WTC11 (cell line): ENCODE results near the gene NKAIN2. TPM values are rescaled to one million over a fixed set of nuclear protein-coding genes. Genes with fewer than 3 reads are reported as not detected.

ENCODE experiments used
- ATAC-seq: fragments of 200-7000 bp; cut with Tn5 transposase; 2 replicates; pipeline ENCODE4 v1.10.0; 2021; ENCODE audit warnings: mild to moderate bottlenecking, moderate library complexity
- CTCF ChIA-PET: fragments of 300-600 bp; sonication (Branson Sonifier 250); formaldehyde crosslinking; loops from one replicate; lab custom pipeline; 2021; ENCODE audit warnings: antibody characterized with exemption; lab: Charles Lee
- POLR2A ChIA-PET: fragments of 350-600 bp; sonication (Branson Sonifier 250); formaldehyde crosslinking; loops from one replicate; lab custom pipeline; 2021; ENCODE audit warnings: antibody characterized with exemption; lab: Charles Lee
- DNase-seq: peaks from one replicate; pipeline ENCODE4 v3.0.0; 2021; ENCODE audit warnings: low spot score
- H3K27ac Mint-ChIP-seq: 2 replicates; pipeline ENCODE4 v1.8.0; 2021; ENCODE audit warnings: mixed read lengths
- H3K27me3 Mint-ChIP-seq: 2 replicates; pipeline ENCODE4 v1.8.0; 2021; ENCODE audit warnings: low read depth, mild to moderate bottlenecking, moderate library complexity, mixed read lengths
- H3K36me3 Mint-ChIP-seq: 2 replicates; pipeline ENCODE4 v1.8.0; 2021; ENCODE audit warnings: mixed read lengths
- H3K4me1 Mint-ChIP-seq: 2 replicates; pipeline ENCODE4 v1.8.0; 2022; ENCODE audit warnings: mixed read lengths
- H3K4me3 Mint-ChIP-seq: 2 replicates; pipeline ENCODE4 v1.8.0; 2021; ENCODE audit warnings: mild to moderate bottlenecking, moderate library complexity, mixed read lengths
- H3K9me3 Mint-ChIP-seq: 2 replicates; pipeline ENCODE4 v1.8.0; 2021; ENCODE audit warnings: mixed read lengths
- ATF6 ChIP-seq: sonication (generic); formaldehyde crosslinking; IDR thresholded peaks from 2 replicates; pipeline ENCODE4 v1.8.1; 2023; ENCODE audit warnings: mild to moderate bottlenecking, missing genetic modification reagents
- CBFB ChIP-seq: sonication (generic); formaldehyde crosslinking; IDR thresholded peaks from 2 replicates; pipeline ENCODE4 v1.8.1; 2022; ENCODE audit warnings: mild to moderate bottlenecking, low read depth, missing genetic modification reagents
- CDX4 ChIP-seq: fragments of 250-450 bp; sonication (Bioruptor Pico); IDR thresholded peaks from 2 replicates; pipeline ENCODE4 v1.9.0; 2021; ENCODE audit warnings: moderate library complexity, mild to moderate bottlenecking, inconsistent platforms, borderline replicate concordance
- CREM ChIP-seq: sonication (generic); formaldehyde crosslinking; IDR thresholded peaks from 2 replicates; pipeline ENCODE4 v1.8.1; 2022; ENCODE audit warnings: mild to moderate bottlenecking, missing genetic modification reagents, moderate library complexity
- CTCF ChIP-seq: fragments of 200-600 bp; IDR thresholded peaks from 2 replicates; pipeline ENCODE4 v1.8.0; 2022; ENCODE audit warnings: antibody characterized with exemption
- FOXK1 ChIP-seq: sonication (generic); formaldehyde crosslinking; IDR thresholded peaks from 2 replicates; pipeline ENCODE4 v1.8.0; 2022; ENCODE audit warnings: mild to moderate bottlenecking, moderate library complexity, missing genetic modification reagents
- FOXP1 ChIP-seq: sonication (generic); formaldehyde crosslinking; IDR thresholded peaks from 2 replicates; pipeline ENCODE4 v1.8.0; 2022; ENCODE audit warnings: missing genetic modification reagents, mild to moderate bottlenecking, moderate library complexity, borderline replicate concordance
- KAT7 ChIP-seq: sonication (generic); formaldehyde crosslinking; IDR thresholded peaks from 2 replicates; pipeline ENCODE4 v1.8.1; 2023; ENCODE audit warnings: missing genetic modification reagents, mild to moderate bottlenecking, borderline replicate concordance
- MAX ChIP-seq: sonication (generic); formaldehyde crosslinking; IDR thresholded peaks from 2 replicates; pipeline ENCODE4 v1.8.0; 2022; ENCODE audit warnings: mild to moderate bottlenecking, missing genetic modification reagents
- NFATC4 ChIP-seq: fragments of 250-450 bp; sonication (Bioruptor Pico); IDR thresholded peaks from 2 replicates; pipeline ENCODE4 v1.9.0; 2021; ENCODE audit warnings: mild to moderate bottlenecking
- NFYB ChIP-seq: sonication (generic); formaldehyde crosslinking; conservative IDR thresholded peaks from 2 replicates; pipeline ENCODE4 v1.8.0; 2022; ENCODE audit warnings: low read depth, missing genetic modification reagents
- PRDM15 ChIP-seq: sonication (generic); formaldehyde crosslinking; IDR thresholded peaks from 2 replicates; pipeline ENCODE4 v1.8.0; 2022; ENCODE audit warnings: missing genetic modification reagents
- PRRX2 ChIP-seq: fragments of 250-450 bp; sonication (Bioruptor Pico); IDR thresholded peaks from 2 replicates; pipeline ENCODE4 v1.8.0; 2021; ENCODE audit warnings: mild to moderate bottlenecking
- RELA ChIP-seq: sonication (generic); formaldehyde crosslinking; IDR thresholded peaks from 2 replicates; pipeline ENCODE4 v1.8.1; 2022; ENCODE audit warnings: missing genetic modification reagents, mild to moderate bottlenecking, borderline replicate concordance
- SMAD4 ChIP-seq: sonication (generic); formaldehyde crosslinking; IDR thresholded peaks from 2 replicates; pipeline ENCODE4 v1.8.0; 2022; ENCODE audit warnings: mild to moderate bottlenecking, missing genetic modification reagents
- STAT6 ChIP-seq: sonication (generic); formaldehyde crosslinking; conservative IDR thresholded peaks from 2 replicates; pipeline ENCODE4 v1.8.1; 2023; ENCODE audit warnings: mild to moderate bottlenecking, low read depth, missing genetic modification reagents, moderate library complexity
- TEAD4 ChIP-seq: sonication (generic); formaldehyde crosslinking; IDR thresholded peaks from 2 replicates; pipeline ENCODE4 v1.8.0; 2022; ENCODE audit warnings: mild to moderate bottlenecking, missing genetic modification reagents
- USF1 ChIP-seq: sonication (generic); formaldehyde crosslinking; IDR thresholded peaks from 2 replicates; pipeline ENCODE4 v1.8.0; 2022; ENCODE audit warnings: mild to moderate bottlenecking, missing genetic modification reagents
- ZMAT4 ChIP-seq: fragments of 250-450 bp; sonication (Bioruptor Pico); IDR thresholded peaks from 2 replicates; pipeline ENCODE4 v1.9.0; 2021; ENCODE audit warnings: mild to moderate bottlenecking
- ZNF121 ChIP-seq: sonication (generic); formaldehyde crosslinking; IDR thresholded peaks from 2 replicates; pipeline ENCODE4 v1.8.0; 2023; ENCODE audit warnings: missing genetic modification reagents
- ZNF138 ChIP-seq: sonication (generic); formaldehyde crosslinking; conservative IDR thresholded peaks from 2 replicates; pipeline ENCODE4 v1.8.1; 2022; ENCODE audit warnings: mild to moderate bottlenecking, moderate library complexity, missing genetic modification reagents
- ZNF219 ChIP-seq: sonication (generic); formaldehyde crosslinking; IDR thresholded peaks from 2 replicates; pipeline ENCODE4 v1.8.0; 2023; ENCODE audit warnings: missing genetic modification reagents, mild to moderate bottlenecking, borderline replicate concordance
- total RNA-seq: library from RNA; stranded (reverse); gene quantifications from 3 replicates; pipeline ENCODE4 v1.2.3, GENCODE V29; 2021

The NKAIN2 gene
- total RNA-seq, 1 experiment from 2014 or later = 0.33 TPM

- TF ChIP-seq CDX4 (CRISPR knock-in tag) = no peak
- TF ChIP-seq ZNF138 (CRISPR knock-in tag) = no peak
Measured at GRCh38 chr6:123901436-123901835, 97.8 kb downstream of the NKAIN2 start (continued).

GRCh38 chr6:123902738-123903313 lies 99.2 kb downstream of the NKAIN2 start:
- POLR2A ChIA-PET = no interaction called here

GRCh38 chr6:123904228-123904627 lies 100.6 kb downstream of the NKAIN2 start:
- DNase-seq (no peak), ATAC-seq (no peak)
- ChIA-PET CTCF (no interaction called here), POLR2A (no interaction called here)
- Mint-ChIP-seq H3K36me3 (no peaks in the 10 kb centered on the region), H3K9me3 (no peaks in the 10 kb centered on the region), H3K4me1 (no peaks in the 10 kb centered on the region), H3K27me3 (no peaks in the 10 kb centered on the region), H3K4me3 (no peak overlapping the region), H3K27ac (no peak overlapping the region)
- no peak for TF ChIP-seq FOXP1 (CRISPR knock-in tag)
- TF ChIP-seq RELA (CRISPR knock-in tag) = no peak
- TF ChIP-seq STAT6 (CRISPR knock-in tag) = no peak
- TF ChIP-seq CTCF = no peak
- TF ChIP-seq MAX = no peak
- TF ChIP-seq CREM (CRISPR knock-in tag) = no peak
- TF ChIP-seq PRDM15 (CRISPR knock-in tag) = no peak
- TF ChIP-seq ZNF121 (CRISPR knock-in tag) = no peak
- TF ChIP-seq ATF6 (CRISPR knock-in tag) = no peak

More at GRCh38 chr6:123902738-123903313, 99.2 kb downstream of the NKAIN2 start:
- DNase-seq = no peak
- Mint-ChIP-seq H3K27me3 (no peaks in the 10 kb centered on the region), H3K4me1 (no peaks in the 10 kb centered on the region), H3K9me3 (no peaks in the 10 kb centered on the region), H3K4me3 (no peak overlapping the region), H3K36me3 (no peaks in the 10 kb centered on the region), H3K27ac (no peak overlapping the region)
- TF ChIP-seq KAT7 (CRISPR knock-in tag) = no peak
- TF ChIP-seq TEAD4 (CRISPR knock-in tag) = no peak
- no peak for TF ChIP-seq FOXK1 (CRISPR knock-in tag)
- no peak for TF ChIP-seq SMAD4 (CRISPR knock-in tag)
- TF ChIP-seq ZNF219 (CRISPR knock-in tag) = no peak
- no peak for TF ChIP-seq MAX
- no peak for TF ChIP-seq NFATC4 (CRISPR knock-in tag)
- no peak for TF ChIP-seq PRRX2 (CRISPR knock-in tag)
- no peak for TF ChIP-seq NFYB (CRISPR knock-in tag)
- no peak for TF ChIP-seq CBFB
- TF ChIP-seq USF1 (CRISPR knock-in tag) = no peak
- TF ChIP-seq ZMAT4 (CRISPR knock-in tag) = no peak
- CTCF ChIA-PET = no interaction called here
- ATAC-seq = no peak
